GM12891 (cell line): Measurements from ENCODE around the gene CELA3B.
"Not testable (repeated sequence)": the region's sequence is repeated elsewhere in the genome, so short reads cannot be mapped to it uniquely, and the experiment has no call there.

Experiments
- PAX5 ChIP-seq: IDR thresholded peaks from 2 replicates; pipeline ENCODE4 v1.6.1; 2011; ENCODE audit warnings: low read length, moderate library complexity, mild to moderate bottlenecking; ENCODE audit not compliant: insufficient read depth, severe bottlenecking
- POLR2A ChIP-seq: IDR thresholded peaks from 2 replicates; pipeline ENCODE4 v1.6.1; 2011; ENCODE audit warnings: low read depth, low read length, control low read depth
- POLR2AphosphoS5 ChIP-seq: IDR thresholded peaks from 2 replicates; pipeline ENCODE4 v1.6.1; 2011; ENCODE audit warnings: low read depth, low read length, control low read depth
- POU2F2 ChIP-seq: IDR thresholded peaks from 2 replicates; pipeline ENCODE4 v1.6.1; 2011; ENCODE audit warnings: low read depth, mild to moderate bottlenecking, control low read depth, low read length, moderate library complexity
- SPI1 ChIP-seq: IDR thresholded peaks from 2 replicates; pipeline ENCODE4 v1.6.1; 2011; ENCODE audit warnings: low read depth, low read length, control low read depth
- TAF1 ChIP-seq: IDR thresholded peaks from 2 replicates; pipeline ENCODE4 v1.6.1; 2011; ENCODE audit warnings: low read depth, low read length, control low read depth

DNA sequence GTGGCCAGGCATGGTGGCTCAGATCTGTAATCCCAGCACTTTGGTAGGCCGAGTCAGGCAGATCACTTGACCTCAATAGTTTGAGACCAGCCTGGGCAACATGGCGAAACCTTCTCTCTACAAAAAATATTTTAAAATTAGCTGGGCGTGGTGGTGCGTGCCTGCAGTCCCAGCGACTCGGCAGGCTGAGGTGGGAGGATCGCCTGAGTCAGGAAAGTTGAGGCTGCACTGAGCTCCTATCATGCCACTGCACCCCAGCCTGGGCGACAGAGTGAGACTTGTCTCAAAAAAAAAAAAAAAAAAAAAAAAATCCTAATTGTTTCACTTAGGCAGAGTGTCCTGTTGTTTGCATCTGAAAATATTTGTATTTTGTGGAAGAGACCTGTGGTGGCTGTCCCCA lies 17.9 kb downstream of the CELA3B start:
- TF ChIP-seq POLR2A, TAF1, POLR2AphosphoS5, PAX5, POU2F2, SPI1: not testable (repeated sequence)
